ENCODE measurements around the gene CROCC2. TPM values are rescaled to one million over a fixed set of nuclear protein-coding genes. Genes with fewer than 3 reads are reported as not detected.

Gene CROCC2
- total and polyA plus RNA-seq, 10 of the 15 experiments (the other 5 are each of a cell fraction or from before 2014, with no cell fraction given) = not detected

- BruUV-seq (replicated peaks) = no TSS peak
- intact Hi-C loops (cut with micrococcal nuclease; ENCODE audit: unreplicated experiment) (no loop called here), in situ Hi-C loops (cut with MboI) (no loop called here)
- ChIA-PET RAD21 (ENCODE audit: unreplicated experiment) (no interaction called here), POLR2A (no interaction called here), CTCF (no interaction called here), SMC1A (ENCODE audit: uncharacterized antibody, unreplicated experiment) (no interaction called here)
- no peak overlapping the region for H2AFZ ChIP-seq (ENCODE audit: control insufficient read depth, low read depth, low read length)
- no peaks in the 10 kb centered on the region for H3K79me2 ChIP-seq (ENCODE audit: control insufficient read depth, insufficient read depth, low read length)
- no peaks in the 10 kb centered on the region for H3K36me3 ChIP-seq (ENCODE audit: control insufficient read depth in 2 of 2, insufficient read depth in 2 of 2, low read length in 1 of 2)
- no peak overlapping the region for H3K9ac ChIP-seq (ENCODE audit: control insufficient read depth, insufficient read depth, low read length)
- H3K27ac ChIP-seq (ENCODE audit: control insufficient read depth, insufficient read depth) = no peak overlapping the region
- no peak for FAIRE-seq
- no peaks in the 10 kb centered on the region for H3K9me3 ChIP-seq (replicated peaks; ENCODE audit: control insufficient read depth, insufficient read depth, low read length)
- no peak overlapping the region for H3K4me3 ChIP-seq
- no peaks in the 10 kb centered on the region for H3K4me1 ChIP-seq (ENCODE audit: control insufficient read depth, insufficient read depth, low read length)
- TF ChIP-seq KAT2A (conservative IDR thresholded peaks at IDR 0.05; ENCODE audit: control insufficient read depth, low read depth, low read length) (no peak), SREBF2 (IDR thresholded peaks at IDR 0.05; ENCODE audit: low read length) (no peak), E2F4 (IDR thresholded peaks at IDR 0.05; ENCODE audit: low read depth, low read length) (no peak), ZNF207 (IDR thresholded peaks at IDR 0.05; ENCODE audit: borderline replicate concordance) (no peak), RB1 (IDR thresholded peaks at IDR 0.05; ENCODE audit: borderline replicate concordance) (no peak), FOS (IDR thresholded peaks at IDR 0.05; ENCODE audit: borderline replicate concordance, extremely low read depth, insufficient read length) (no peak), SMARCA5 (IDR thresholded peaks at IDR 0.05) (no peak), PML (IDR thresholded peaks at IDR 0.05; ENCODE audit: low read length) (no peak), HDGF (IDR thresholded peaks at IDR 0.05) (no peak), CREM (IDR thresholded peaks at IDR 0.05; ENCODE audit: low read depth) (no peak), LARP7 (IDR thresholded peaks at IDR 0.05) (no peak), RBBP5 (conservative IDR thresholded peaks at IDR 0.05) (no peak)
- DNase-seq (ENCODE audit: low read depth, low spot score) = no peak
- H3K4me2 ChIP-seq (ENCODE audit: control insufficient read depth, insufficient read depth) = no peak overlapping the region
- ATAC-seq = no peak
- H4K20me1 ChIP-seq (ENCODE audit: control insufficient read depth, insufficient read depth) = no peaks in the 10 kb centered on the region
- no peaks in the 10 kb centered on the region for H3K27me3 ChIP-seq (replicated peaks in 1 of 2; ENCODE audit: control insufficient read depth in 2 of 2, insufficient read depth in 2 of 2, low read length in 1 of 2)
- 27% methylated on average over 32 of the region's 38 CpGs for WGBS (ENCODE audit: insufficient coverage, insufficient replicate concordance, low lambda C conversion rate, missing lambda C conversion rate)
Measured at GRCh38 chr2:240889601-240890560, 16.3 kb upstream of the CROCC2 start.

All from GM12878 (cell line).